ENCODE results near the gene KRI1.
A peak's percentile ranks its signal among the peaks of the same experiment; 100 is the strongest.
"Not testable (repeated sequence)": the region's sequence is repeated elsewhere in the genome, so short reads cannot be mapped to it uniquely, and the experiment has no call there.

KRI1 gene

GRCh38 chr19:10544242-10544752, 21.5 kb downstream of the KRI1 start:
- H3K4me1 ChIP-seq (ENCODE audit: control insufficient read depth, insufficient read depth, low read length), result peaks cover 8% of the 10 kb centered on the region
- peaks cover 3% of the 10 kb centered on the region for H3K27me3 ChIP-seq (replicated peaks; ENCODE audit: control insufficient read depth, insufficient read depth, low read length)
- DNase-seq (ENCODE audit: low read depth), result peak; percentile 33
- peaks cover 16% of the 10 kb centered on the region for H3K36me3 ChIP-seq (ENCODE audit: control insufficient read depth, insufficient read depth, low read length, severe bottlenecking)
- H3K9ac ChIP-seq (ENCODE audit: low read length), result peak overlapping the region; percentile 92
- H3K4me3 ChIP-seq (ENCODE audit: low read length), result peak overlapping the region; percentile 90
- no peaks in the 10 kb centered on the region for H3K9me3 ChIP-seq (ENCODE audit: control insufficient read depth, low read length)

GRCh38 chr19:10543420-10544241, 22.2 kb downstream of the KRI1 start, which contains the start of gene ATG4D:
Gene ATG4D (plus strand): TSS chr19:10543904. CDS start chr19:10544091, 187 bp downstream.
- DNase-seq (ENCODE audit: low read depth), result peak; percentile 88
- Histone ChIP-seq H3K4me1 (ENCODE audit: control insufficient read depth, insufficient read depth, low read length) (peaks cover 8% of the 10 kb centered on the region), H3K36me3 (ENCODE audit: control insufficient read depth, insufficient read depth, low read length, severe bottlenecking) (peaks cover 10% of the 10 kb centered on the region), H3K27me3 (replicated peaks; ENCODE audit: control insufficient read depth, insufficient read depth, low read length) (peaks cover 4% of the 10 kb centered on the region), H3K4me3 (ENCODE audit: low read length) (peak within 1 kb of the TSS; percentile 90), H3K9me3 (ENCODE audit: control insufficient read depth, low read length) (no peaks in the 10 kb centered on the region), H3K9ac (ENCODE audit: low read length) (peak within 1 kb of the TSS; percentile 92)

- Histone ChIP-seq H3K9me3 (ENCODE audit: control insufficient read depth, low read length) (no peaks in the 10 kb centered on the region), H3K27me3 (replicated peaks; ENCODE audit: control insufficient read depth, insufficient read depth, low read length) (peaks cover 9% of the 10 kb centered on the region), H3K9ac (ENCODE audit: low read length) (no peak overlapping the region), H3K4me1 (ENCODE audit: control insufficient read depth, insufficient read depth, low read length) (peaks cover 8% of the 10 kb centered on the region), H3K4me3 (ENCODE audit: low read length) (peak overlapping the region; percentile 90), H3K36me3 (ENCODE audit: control insufficient read depth, insufficient read depth, low read length, severe bottlenecking) (peaks cover 7% of the 10 kb centered on the region)
- no peak for DNase-seq (ENCODE audit: low read depth)
Measured at GRCh38 chr19:10543059-10543419, 22.8 kb downstream of the KRI1 start.

GRCh38 chr19:10539016-10539415, 26.8 kb downstream of the KRI1 start:
- not testable (repeated sequence) for H3K4me3 ChIP-seq (ENCODE audit: low read length); H3K4me1 ChIP-seq (ENCODE audit: control insufficient read depth, insufficient read depth, low read length); H3K36me3 ChIP-seq (ENCODE audit: control insufficient read depth, insufficient read depth, low read length, severe bottlenecking); H3K9ac ChIP-seq (ENCODE audit: low read length); DNase-seq (ENCODE audit: low read depth); H3K9me3 ChIP-seq (ENCODE audit: control insufficient read depth, low read length)
- peaks cover 22% of the 10 kb centered on the region for H3K27me3 ChIP-seq (replicated peaks; ENCODE audit: control insufficient read depth, insufficient read depth, low read length)

- H3K9me3 ChIP-seq (ENCODE audit: control insufficient read depth, low read length), result no peaks in the 10 kb centered on the region
- H3K27me3 ChIP-seq (replicated peaks; ENCODE audit: control insufficient read depth, insufficient read depth, low read length), result peaks cover 22% of the 10 kb centered on the region
- DNase-seq (ENCODE audit: low read depth), result no peak
- no peak overlapping the region for H3K9ac ChIP-seq (ENCODE audit: low read length)
- H3K4me3 ChIP-seq (ENCODE audit: low read length), result no peak overlapping the region
- no peaks in the 10 kb centered on the region for H3K36me3 ChIP-seq (ENCODE audit: control insufficient read depth, insufficient read depth, low read length, severe bottlenecking)
- H3K4me1 ChIP-seq (ENCODE audit: control insufficient read depth, insufficient read depth, low read length), result no peaks in the 10 kb centered on the region
Measured at GRCh38 chr19:10538204-10538983, 27.4 kb downstream of the KRI1 start.

- H3K4me3 ChIP-seq (ENCODE audit: low read length), result no peak overlapping the region
- H3K4me1 ChIP-seq (ENCODE audit: control insufficient read depth, insufficient read depth, low read length), result no peaks in the 10 kb centered on the region
Measured at GRCh38 chr19:10537668-10538067, 28.1 kb downstream of the KRI1 start.

GRCh38 chr19:10535613-10536012, 30.2 kb downstream of the KRI1 start:
- H3K36me3 ChIP-seq (ENCODE audit: control insufficient read depth, insufficient read depth, low read length, severe bottlenecking), result no peaks in the 10 kb centered on the region

More at GRCh38 chr19:10537668-10538067, 28.1 kb downstream of the KRI1 start:
- no peaks in the 10 kb centered on the region for H3K36me3 ChIP-seq (ENCODE audit: control insufficient read depth, insufficient read depth, low read length, severe bottlenecking)
- no peak overlapping the region for H3K9ac ChIP-seq (ENCODE audit: low read length)
- DNase-seq (ENCODE audit: low read depth), result no peak
- no peaks in the 10 kb centered on the region for H3K9me3 ChIP-seq (ENCODE audit: control insufficient read depth, low read length)
- H3K27me3 ChIP-seq (replicated peaks; ENCODE audit: control insufficient read depth, insufficient read depth, low read length), result peaks cover 22% of the 10 kb centered on the region

GRCh38 chr19:10533646-10534386, 32.0 kb downstream of the KRI1 start:
- H3K9me3 ChIP-seq (ENCODE audit: control insufficient read depth, low read length), result no peaks in the 10 kb centered on the region
- no peaks in the 10 kb centered on the region for H3K4me1 ChIP-seq (ENCODE audit: control insufficient read depth, insufficient read depth, low read length)
- H3K4me3 ChIP-seq (ENCODE audit: low read length), result no peak overlapping the region
- no peaks in the 10 kb centered on the region for H3K36me3 ChIP-seq (ENCODE audit: control insufficient read depth, insufficient read depth, low read length, severe bottlenecking)
- peak; percentile 92 for DNase-seq (ENCODE audit: low read depth)
- no peak overlapping the region for H3K9ac ChIP-seq (ENCODE audit: low read length)
- H3K27me3 ChIP-seq (replicated peaks; ENCODE audit: control insufficient read depth, insufficient read depth, low read length), result peaks cover 19% of the 10 kb centered on the region

More at GRCh38 chr19:10535613-10536012, 30.2 kb downstream of the KRI1 start:
- no peaks in the 10 kb centered on the region for H3K9me3 ChIP-seq (ENCODE audit: control insufficient read depth, low read length)
- peaks cover 22% of the 10 kb centered on the region for H3K27me3 ChIP-seq (replicated peaks; ENCODE audit: control insufficient read depth, insufficient read depth, low read length)
- H3K4me1 ChIP-seq (ENCODE audit: control insufficient read depth, insufficient read depth, low read length), result no peaks in the 10 kb centered on the region
- no peak overlapping the region for H3K4me3 ChIP-seq (ENCODE audit: low read length)
- DNase-seq (ENCODE audit: low read depth), result no peak
- H3K9ac ChIP-seq (ENCODE audit: low read length), result no peak overlapping the region

GRCh38 chr19:10532457-10532856, 33.4 kb downstream of the KRI1 start:
- DNase-seq (ENCODE audit: low read depth), result no peak
- Histone ChIP-seq H3K4me1 (ENCODE audit: control insufficient read depth, insufficient read depth, low read length) (no peaks in the 10 kb centered on the region), H3K36me3 (ENCODE audit: control insufficient read depth, insufficient read depth, low read length, severe bottlenecking) (no peaks in the 10 kb centered on the region), H3K9ac (ENCODE audit: low read length) (no peak overlapping the region), H3K4me3 (ENCODE audit: low read length) (no peak overlapping the region), H3K27me3 (replicated peaks; ENCODE audit: control insufficient read depth, insufficient read depth, low read length) (peaks cover 9% of the 10 kb centered on the region), H3K9me3 (ENCODE audit: control insufficient read depth, low read length) (no peaks in the 10 kb centered on the region)

GRCh38 chr19:10526887-10527286, 38.9 kb downstream of the KRI1 start:
- DNase-seq (ENCODE audit: low read depth); H3K9me3 ChIP-seq (ENCODE audit: control insufficient read depth, low read length); H3K9ac ChIP-seq (ENCODE audit: low read length); H3K4me3 ChIP-seq (ENCODE audit: low read length); H3K36me3 ChIP-seq (ENCODE audit: control insufficient read depth, insufficient read depth, low read length, severe bottlenecking); H3K4me1 ChIP-seq (ENCODE audit: control insufficient read depth, insufficient read depth, low read length); H3K27me3 ChIP-seq (replicated peaks; ENCODE audit: control insufficient read depth, insufficient read depth, low read length): not testable (repeated sequence)

GRCh38 chr19:10525636-10526035, 40.2 kb downstream of the KRI1 start:
- H3K27me3 ChIP-seq (replicated peaks; ENCODE audit: control insufficient read depth, insufficient read depth, low read length), result peaks cover 6% of the 10 kb centered on the region
- H3K36me3 ChIP-seq (ENCODE audit: control insufficient read depth, insufficient read depth, low read length, severe bottlenecking), result no peaks in the 10 kb centered on the region
- no peaks in the 10 kb centered on the region for H3K4me1 ChIP-seq (ENCODE audit: control insufficient read depth, insufficient read depth, low read length)
- no peaks in the 10 kb centered on the region for H3K9me3 ChIP-seq (ENCODE audit: control insufficient read depth, low read length)
- no peak overlapping the region for H3K4me3 ChIP-seq (ENCODE audit: low read length)
- no peak overlapping the region for H3K9ac ChIP-seq (ENCODE audit: low read length)
- DNase-seq (ENCODE audit: low read depth), result no peak
